Adrenal gland (tissue), 12 donors: Measurements from ENCODE around the gene LIPG. TPM values are rescaled to one million over a fixed set of nuclear protein-coding genes. Genes with fewer than 3 reads are reported as not detected.

Experiments used
- DNase-seq, 7 donors: peaks; one replicate each; pipeline ENCODE4 v3.0.0-alpha.2; 2019 to 2020
- H3K27ac ChIP-seq, 5 donors: fragments of 200-600 bp; sonication (generic) in 4 of 5; 1 replicate in 3 of 5; 2 replicates in 2 of 5; pipeline versions ENCODE4 v1.5.1 to v1.8.0; 2016 to 2020; ENCODE audit warnings: mild to moderate bottlenecking in 1 of 5
- H3K27me3 ChIP-seq: fragments of 200-600 bp; 2 replicates; pipeline ENCODE4 v1.8.0; 2021
- H3K36me3 ChIP-seq, 2 donors: fragments of 200-600 bp; replicated peaks in 1 of 2; 1 replicate in 1 of 2; 2 replicates in 1 of 2; pipeline versions ENCODE4 v1.5.1 to v1.8.0; 2018 to 2022
- H3K4me1 ChIP-seq, 2 donors: fragments of 200-600 bp; replicated peaks in 1 of 2; 1 replicate in 1 of 2; 2 replicates in 1 of 2; pipeline versions ENCODE4 v1.5.1 to v1.8.0; 2018 to 2021
- H3K4me3 ChIP-seq, 4 donors: fragments of 200-600 bp; sonication (generic) in 3 of 4; one replicate each; pipeline ENCODE4 v1.5.1; 2016 to 2018
- H3K9me3 ChIP-seq, 3 donors: fragments of 200-600 bp; sonication (generic) in 1 of 3; replicated peaks in 1 of 3; 1 replicate in 2 of 3; 2 replicates in 1 of 3; pipeline versions ENCODE4 v1.5.1 to v1.8.0; 2016 to 2021
- POLR2A ChIP-seq, 2 donors: fragments of 450-650 bp; IDR thresholded peaks; one replicate each; pipeline ENCODE4 v1.6.1; 2017; ENCODE audit warnings: antibody characterized with exemption in 2 of 2, mild to moderate bottlenecking in 2 of 2, moderate library complexity in 1 of 2
- WGBS, 4 donors: extraction: QIAGEN DNeasy Blood & Tissue Kit in 2 of 4; methylation state at CpG; one replicate each; pipeline versions ENCODE4 v1.1.5 to v1.1.7; 2013 to 2017; 5-methylcytosine and 5-hydroxymethylcytosine counted together
- intact Hi-C, 2 donors: fragments of 100-400 bp; cut with DNase I; formaldehyde crosslinking; loops; one replicate each; pipeline versions ENCODE4 v1.14.1 to v1.15.0; 2022 to 2023
- polyA plus RNA-seq, 3 donors: library from polyadenylated mRNA; stranded (reverse); fragments of 200-250 nt in 2 of 3; fragments of 350-450 nt in 1 of 3; fragmentation: Illumina TruSeq in 1 of 3; extraction: RNeasy Lipid Tissue Mini Kit (QIAGEN cat#74804) in 1 of 3; gene quantifications; one replicate each; pipeline ENCODE4 v1.2.3, GENCODE V29; 2013 to 2014
- total RNA-seq, 9 donors: library from RNA; depleted of rRNA in 4 of 9; stranded (reverse); fragments of >200 nt in 4 of 9; fragments of 120-200 nt in 1 of 9; fragmentation: NEBNext Ultra II Directional in 1 of 9; extraction: Animal tissue kit (Norgen Biotek cat#: 25700) in 1 of 9; gene quantifications; one replicate each; pipeline versions ENCODE4 v1.1.0 to v1.2.4, GENCODE V29; 2013 to 2023
- TF ChIP-seq, protein P1 (sequence below), 6 experiments: fragments of 450-650 bp in 4 of 6; fragments of 200-600 bp in 2 of 6; sonication (generic) in 1 of 6; IDR thresholded peaks; 1 replicate in 5 of 6; 2 replicates in 1 of 6; pipeline versions ENCODE4 v1.5.1 to v1.8.0; 2016 to 2021; ENCODE audit warnings: antibody characterized with exemption in 6 of 6, mild to moderate bottlenecking in 2 of 6, moderate library complexity in 1 of 6
- donor health status: healthy with polysubstance abuse.
- donor health status: Bipolar disorder and iron deficiency.
- donor health status: DM: yes; HTN: yes; CAD: no.
- donor health status: DM: no; HTN: no; CAD: no.
- donor health status: DM: no; HTN: no; CAD: no.
- donor health status: DM: yes; HTN: yes; CAD: no.

The LIPG gene
- total and polyA plus RNA-seq, 12 donors = 0.16 to 2.8 (median 0.44) TPM; not detected in 1

DNA sequence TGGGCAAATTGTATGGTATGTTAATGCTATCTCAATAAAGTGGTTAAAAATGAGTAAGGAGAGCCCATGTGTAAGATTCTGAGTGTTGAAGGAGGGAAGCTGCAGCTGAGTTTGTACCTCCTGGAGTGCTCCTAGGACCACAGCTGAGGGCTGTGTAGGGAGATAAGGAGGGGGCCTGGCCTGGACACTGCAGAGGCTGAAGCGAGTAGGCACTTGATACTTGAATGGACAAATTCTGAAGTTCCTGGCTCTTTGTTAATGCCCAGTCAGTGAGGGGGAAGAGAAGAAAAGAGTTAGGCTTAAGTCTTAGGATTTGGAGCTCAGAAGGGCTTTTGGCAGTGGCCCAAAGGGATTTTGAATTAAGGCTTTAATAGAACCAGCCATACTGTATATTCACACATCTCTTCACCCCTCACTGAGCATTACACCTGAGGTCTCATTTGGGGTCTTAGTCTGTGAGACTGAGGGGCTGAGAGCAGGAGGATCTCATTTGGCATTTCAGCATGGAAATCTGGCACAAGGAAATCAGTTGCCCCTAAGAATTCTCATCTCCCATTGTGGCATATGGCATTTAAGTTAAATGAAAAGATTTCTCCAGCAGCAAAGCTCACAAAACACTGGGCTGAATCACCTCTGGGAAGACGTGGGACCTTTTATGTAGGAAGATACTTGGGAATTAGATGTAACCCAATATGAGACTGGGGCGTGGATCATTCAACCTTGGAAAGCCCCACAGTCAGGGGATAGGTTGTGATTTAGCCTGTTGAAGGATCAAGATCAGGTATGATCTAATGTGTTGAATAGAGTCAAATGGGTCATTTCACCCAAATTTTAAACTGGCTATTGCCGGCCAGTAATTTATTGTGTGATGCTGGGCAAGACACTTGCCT is 46.8 kb downstream of the LIPG start:
- H3K4me3 ChIP-seq = no peak overlapping the region
- no peaks in the 10 kb centered on the region for H3K9me3 ChIP-seq
- H3K36me3 ChIP-seq = no peaks in the 10 kb centered on the region
- no peaks in the 10 kb centered on the region for H3K4me1 ChIP-seq
- DNase-seq = no peak
- WGBS, 4 donors = 77 to 88% (median 79%) methylated on average over 4 of the region's 4 CpGs
- no peak overlapping the region for H3K27ac ChIP-seq
- TF ChIP-seq POLR2A (IDR thresholded peaks at IDR 0.05) = no peak
- TF ChIP-seq, protein P1, sequence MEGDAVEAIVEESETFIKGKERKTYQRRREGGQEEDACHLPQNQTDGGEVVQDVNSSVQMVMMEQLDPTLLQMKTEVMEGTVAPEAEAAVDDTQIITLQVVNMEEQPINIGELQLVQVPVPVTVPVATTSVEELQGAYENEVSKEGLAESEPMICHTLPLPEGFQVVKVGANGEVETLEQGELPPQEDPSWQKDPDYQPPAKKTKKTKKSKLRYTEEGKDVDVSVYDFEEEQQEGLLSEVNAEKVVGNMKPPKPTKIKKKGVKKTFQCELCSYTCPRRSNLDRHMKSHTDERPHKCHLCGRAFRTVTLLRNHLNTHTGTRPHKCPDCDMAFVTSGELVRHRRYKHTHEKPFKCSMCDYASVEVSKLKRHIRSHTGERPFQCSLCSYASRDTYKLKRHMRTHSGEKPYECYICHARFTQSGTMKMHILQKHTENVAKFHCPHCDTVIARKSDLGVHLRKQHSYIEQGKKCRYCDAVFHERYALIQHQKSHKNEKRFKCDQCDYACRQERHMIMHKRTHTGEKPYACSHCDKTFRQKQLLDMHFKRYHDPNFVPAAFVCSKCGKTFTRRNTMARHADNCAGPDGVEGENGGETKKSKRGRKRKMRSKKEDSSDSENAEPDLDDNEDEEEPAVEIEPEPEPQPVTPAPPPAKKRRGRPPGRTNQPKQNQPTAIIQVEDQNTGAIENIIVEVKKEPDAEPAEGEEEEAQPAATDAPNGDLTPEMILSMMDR (IDR thresholded peaks at IDR 0.05) = no peak
- H3K27me3 ChIP-seq = no peaks in the 10 kb centered on the region
- intact Hi-C loops = no loop called here

DNA sequence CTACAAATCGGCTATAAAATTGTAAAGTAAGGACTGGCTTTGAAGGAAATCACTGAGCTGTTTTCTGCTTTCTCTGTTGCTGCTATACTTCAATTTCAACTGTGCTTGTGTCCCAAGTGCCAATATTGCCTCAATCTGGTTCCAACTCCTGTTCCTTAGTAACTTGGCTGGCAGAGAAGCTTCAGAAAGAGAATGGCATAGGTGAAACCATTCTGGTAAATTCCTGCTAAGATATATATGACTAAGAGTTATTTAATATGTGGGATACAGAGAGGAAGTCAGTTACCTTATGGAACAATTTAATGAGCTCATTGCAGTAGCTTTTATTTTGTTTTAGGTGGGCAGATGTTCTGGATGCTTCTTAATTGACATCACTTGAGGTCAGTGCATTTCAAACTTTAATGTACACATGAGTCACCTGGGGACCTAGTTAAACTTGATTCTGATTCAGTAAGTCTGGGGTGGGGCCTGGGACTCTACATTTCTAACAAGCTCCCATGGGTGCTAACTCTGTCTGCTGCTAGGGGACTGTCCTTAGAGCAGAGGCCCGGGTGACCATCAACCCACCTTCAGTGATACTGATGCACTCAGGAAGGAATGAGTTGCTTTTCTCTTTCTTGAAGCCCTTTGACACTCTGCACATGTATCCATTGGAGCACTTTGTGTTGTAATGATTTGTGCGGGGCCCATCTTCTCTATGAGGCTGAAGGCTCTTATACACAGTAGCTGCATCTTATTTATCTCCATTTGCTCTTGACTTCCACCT is 47.6 kb downstream of the LIPG start:
- Histone ChIP-seq H3K27me3 (no peaks in the 10 kb centered on the region), H3K36me3 (no peaks in the 10 kb centered on the region), H3K4me1 (no peaks in the 10 kb centered on the region), H3K4me3 (no peak overlapping the region), H3K27ac (no peak overlapping the region), H3K9me3 (no peaks in the 10 kb centered on the region)
- TF ChIP-seq, protein P1 (IDR thresholded peaks at IDR 0.05) = no peak
- no peak for TF ChIP-seq POLR2A (IDR thresholded peaks at IDR 0.05)
- WGBS, 4 donors = 67 to 92% (median 82%) methylated on average over 3 of the region's 3 CpGs
- intact Hi-C loops = no loop called here
- no peak for DNase-seq

DNA sequence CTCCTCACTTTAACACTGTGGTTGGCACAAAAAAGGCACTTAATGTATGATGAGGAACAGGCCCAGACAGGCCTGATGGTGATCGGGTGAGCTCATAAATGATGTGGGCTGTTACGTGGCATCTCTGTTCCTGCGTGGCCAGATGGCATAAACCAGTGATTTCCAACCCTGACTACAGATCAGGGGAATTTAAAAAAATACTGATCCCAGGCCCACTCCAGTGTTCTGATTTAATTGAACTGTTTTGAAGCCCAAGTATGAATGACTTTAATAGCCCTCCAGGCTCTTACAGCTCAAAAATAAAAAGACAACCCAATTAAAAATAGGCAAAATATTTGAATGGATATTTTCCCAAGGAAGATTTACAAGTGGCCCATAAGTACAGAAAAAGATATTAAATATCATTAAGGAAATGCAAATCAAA is 48.2 kb downstream of the LIPG start:
- no peak overlapping the region for H3K27ac ChIP-seq
- no peaks in the 10 kb centered on the region for H3K27me3 ChIP-seq
- H3K9me3 ChIP-seq = no peaks in the 10 kb centered on the region
- no peaks in the 10 kb centered on the region for H3K36me3 ChIP-seq
- TF ChIP-seq POLR2A (IDR thresholded peaks at IDR 0.05) = no peak
- TF ChIP-seq, protein P1 (IDR thresholded peaks at IDR 0.05) = no peak
- no peaks in the 10 kb centered on the region for H3K4me1 ChIP-seq
- WGBS, 4 donors = 90 to 98% (median 96%) methylated on average over 3 of the region's 3 CpGs
- H3K4me3 ChIP-seq = no peak overlapping the region
- DNase-seq = no peak
- intact Hi-C loops = no loop called here

GRCh38 chr18:49611316-49611715 is 49.5 kb downstream of the LIPG start:
- no peaks in the 10 kb centered on the region for H3K27me3 ChIP-seq
- no peak overlapping the region for H3K4me3 ChIP-seq
- intact Hi-C loops = no loop called here
- WGBS, 4 donors = 70 to 81% (median 79%) methylated on average over 3 of the region's 3 CpGs
- H3K27ac ChIP-seq = no peak overlapping the region
- H3K36me3 ChIP-seq = no peaks in the 10 kb centered on the region
- DNase-seq = no peak
- H3K9me3 ChIP-seq = no peaks in the 10 kb centered on the region
- H3K4me1 ChIP-seq = no peaks in the 10 kb centered on the region
- TF ChIP-seq, protein P1 (IDR thresholded peaks at IDR 0.05) = no peak
- TF ChIP-seq POLR2A (IDR thresholded peaks at IDR 0.05) = no peak
